ENCODE data around the gene XYLT2. TPM values are rescaled to one million over a fixed set of nuclear protein-coding genes. Genes with fewer than 3 reads are reported as not detected.
"Not testable (repeated sequence)": the region's sequence is repeated elsewhere in the genome, so short reads cannot be mapped to it uniquely, and the experiment has no call there.

Gene XYLT2
- polyA plus RNA-seq, 2 of the 4 experiments (the other 2 are of a cell fraction), result 9.7 to 15.8 TPM

- 51% methylated on average over 9 of the region's 9 CpGs for WGBS (ENCODE audit: missing lambda C conversion rate)
- H3K4me1 ChIP-seq, result peaks cover 20% of the 10 kb centered on the region
- FAIRE-seq (no peak), ATAC-seq (peak in 1 of 2 experiments; percentile 1; a peak in 2 of 6 replicates), DNase-seq (ENCODE audit: low read depth in 1 of 2, low spot score in 1 of 2) (no peak)
- no peaks in the 10 kb centered on the region for H3K9me3 ChIP-seq
- H3K4me3 ChIP-seq, result peak overlapping the region; percentile 88; the same call in 2 of the 3 replicates
- H3K27ac ChIP-seq, result peak overlapping the region; percentile 88 to 94
- ChIA-PET CTCF (interaction anchor here (0.7 to 15.8 kb wide), 36 partner anchors 9 to 407 kb away, joined by 3 to 445 read pairs (median 6); partner anchors contain the start of genes ACSF2, EME1, MRPL27 and RSAD1), POLR2A (interaction anchor here (0.6 to 1.9 kb wide), 16 partner anchors 8 to 220 kb away, joined by 3 to 9 read pairs (median 4); partner anchors contain the start of genes EME1 and MRPL27)
- TF ChIP-seq, protein P1, sequence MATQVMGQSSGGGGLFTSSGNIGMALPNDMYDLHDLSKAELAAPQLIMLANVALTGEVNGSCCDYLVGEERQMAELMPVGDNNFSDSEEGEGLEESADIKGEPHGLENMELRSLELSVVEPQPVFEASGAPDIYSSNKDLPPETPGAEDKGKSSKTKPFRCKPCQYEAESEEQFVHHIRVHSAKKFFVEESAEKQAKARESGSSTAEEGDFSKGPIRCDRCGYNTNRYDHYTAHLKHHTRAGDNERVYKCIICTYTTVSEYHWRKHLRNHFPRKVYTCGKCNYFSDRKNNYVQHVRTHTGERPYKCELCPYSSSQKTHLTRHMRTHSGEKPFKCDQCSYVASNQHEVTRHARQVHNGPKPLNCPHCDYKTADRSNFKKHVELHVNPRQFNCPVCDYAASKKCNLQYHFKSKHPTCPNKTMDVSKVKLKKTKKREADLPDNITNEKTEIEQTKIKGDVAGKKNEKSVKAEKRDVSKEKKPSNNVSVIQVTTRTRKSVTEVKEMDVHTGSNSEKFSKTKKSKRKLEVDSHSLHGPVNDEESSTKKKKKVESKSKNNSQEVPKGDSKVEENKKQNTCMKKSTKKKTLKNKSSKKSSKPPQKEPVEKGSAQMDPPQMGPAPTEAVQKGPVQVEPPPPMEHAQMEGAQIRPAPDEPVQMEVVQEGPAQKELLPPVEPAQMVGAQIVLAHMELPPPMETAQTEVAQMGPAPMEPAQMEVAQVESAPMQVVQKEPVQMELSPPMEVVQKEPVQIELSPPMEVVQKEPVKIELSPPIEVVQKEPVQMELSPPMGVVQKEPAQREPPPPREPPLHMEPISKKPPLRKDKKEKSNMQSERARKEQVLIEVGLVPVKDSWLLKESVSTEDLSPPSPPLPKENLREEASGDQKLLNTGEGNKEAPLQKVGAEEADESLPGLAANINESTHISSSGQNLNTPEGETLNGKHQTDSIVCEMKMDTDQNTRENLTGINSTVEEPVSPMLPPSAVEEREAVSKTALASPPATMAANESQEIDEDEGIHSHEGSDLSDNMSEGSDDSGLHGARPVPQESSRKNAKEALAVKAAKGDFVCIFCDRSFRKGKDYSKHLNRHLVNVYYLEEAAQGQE (IDR thresholded peaks at IDR 0.05), result no peak
- no peak for TF ChIP-seq BCL3 (IDR thresholded peaks at IDR 0.05)
- peak overlapping the region; percentile 96 for H3K4me2 ChIP-seq
These were observed 52.0 kb downstream of the XYLT2 start for GRCh38 chr17:50397919-50398285.

DNA sequence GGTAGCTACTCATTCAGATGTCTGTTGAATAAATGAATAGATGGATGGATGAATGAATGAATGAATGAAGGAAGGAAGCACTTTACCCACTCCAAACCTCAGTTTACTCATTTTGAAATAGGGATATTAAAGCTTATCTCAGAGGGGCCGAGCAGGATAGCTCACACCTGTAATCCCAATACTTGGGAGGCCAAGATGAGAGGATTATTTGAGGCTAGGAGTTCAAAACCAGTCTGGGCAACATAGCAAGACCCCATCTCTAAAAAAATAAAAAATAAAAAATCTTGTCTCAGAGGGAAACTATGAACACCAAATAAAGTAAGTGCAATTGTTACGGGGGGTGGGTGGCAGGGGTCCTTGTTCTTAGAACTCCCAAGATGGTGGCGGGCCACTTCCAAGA is 52.7 kb downstream of the XYLT2 start:
- peaks cover 20% of the 10 kb centered on the region for H3K4me1 ChIP-seq
- not testable (repeated sequence) for ATAC-seq; H3K9me3 ChIP-seq; FAIRE-seq; DNase-seq (ENCODE audit: low read depth in 1 of 2, low spot score in 1 of 2); H3K27ac ChIP-seq; H3K4me2 ChIP-seq; H3K4me3 ChIP-seq
- WGBS (ENCODE audit: missing lambda C conversion rate), result 71% methylated on average over 3 of the region's 3 CpGs
- ChIA-PET CTCF (interaction anchor here (1.0 to 15.8 kb wide), 13 partner anchors 9 to 304 kb away, joined by 3 to 445 read pairs (median 17); partner anchors contain the start of genes ACSF2, EME1 and MRPL27), POLR2A (interaction anchor here (0.9 kb wide), 1 partner anchor 18 kb away, joined by 3 read pairs; no protein-coding TSS in a partner anchor)

DNA sequence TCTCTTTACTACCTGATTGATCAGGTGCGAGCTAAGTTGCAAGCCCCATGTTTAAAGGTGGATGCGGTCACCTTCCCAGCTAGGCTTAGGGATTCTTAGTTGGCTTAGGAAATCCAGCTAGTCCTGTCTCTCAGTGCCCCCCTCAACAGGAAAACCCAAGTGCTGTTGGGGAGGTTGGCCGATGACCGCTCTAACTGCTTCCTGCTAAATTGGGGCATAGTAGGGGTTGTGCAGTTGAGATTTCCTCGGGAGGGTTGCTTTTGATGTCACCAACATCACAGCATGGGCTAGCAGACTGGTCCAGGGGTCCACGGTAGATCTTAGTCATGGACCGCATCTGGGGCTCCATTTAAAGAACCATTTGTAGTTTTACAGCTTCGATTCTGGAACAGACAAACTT is 53.7 kb downstream of the XYLT2 start:
- H3K4me1 ChIP-seq, result peaks cover 20% of the 10 kb centered on the region
- 75% methylated on average over 8 of the region's 8 CpGs for WGBS (ENCODE audit: missing lambda C conversion rate)
- H3K4me2 ChIP-seq; H3K9me3 ChIP-seq; FAIRE-seq; ATAC-seq; H3K27ac ChIP-seq; POLR2A ChIA-PET; DNase-seq (ENCODE audit: low read depth in 1 of 2, low spot score in 1 of 2); H3K4me3 ChIP-seq: not testable (repeated sequence)
- CTCF ChIA-PET, result interaction anchor here (1.0 to 15.8 kb wide), 7 partner anchors 8 to 80 kb away, joined by 3 to 445 read pairs (median 27); partner anchors contain the start of genes ACSF2, EME1 and MRPL27

- ChIA-PET POLR2A (interaction anchor here (3.3 kb wide), 1 partner anchor 8 kb away, joined by 9 read pairs; the partner anchor contains the start of gene LRRC59), CTCF (interaction anchor here (1.2 to 6.0 kb wide), 5 partner anchors 7 to 219 kb away, joined by 3 to 59 read pairs (median 5); partner anchors contain the start of gene LRRC59)
- FAIRE-seq, result not testable (repeated sequence)
These were observed 59.4 kb downstream of the XYLT2 start for GRCh38 chr17:50405351-50405750.

DNA sequence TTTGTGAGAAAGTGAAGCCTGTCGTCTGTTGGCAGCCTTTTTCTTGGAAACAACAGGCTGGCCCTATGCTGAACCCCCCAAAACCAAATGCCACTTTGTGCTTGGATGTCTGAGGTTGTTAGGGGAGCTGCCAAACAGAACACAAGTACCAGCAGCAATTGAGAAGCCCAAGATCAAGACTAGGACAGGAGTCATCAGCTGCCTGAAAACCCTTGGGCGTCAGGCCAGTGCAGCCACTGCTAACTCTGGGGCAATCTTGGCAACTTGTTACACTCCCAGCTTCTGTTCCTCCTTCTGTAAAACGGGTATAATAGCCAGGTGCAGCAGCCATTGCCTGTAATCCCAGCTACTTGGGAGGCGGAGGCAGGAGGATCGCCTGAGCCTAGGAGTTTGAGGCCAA is 60.7 kb downstream of the XYLT2 start:
- no peak overlapping the region for H3K27ac ChIP-seq
- H3K4me2 ChIP-seq, result no peak overlapping the region
- no peaks in the 10 kb centered on the region for H3K4me1 ChIP-seq
- H3K9me3 ChIP-seq, result no peaks in the 10 kb centered on the region
- CTCF ChIA-PET, result interaction anchor here (0.6 to 6.0 kb wide), 7 partner anchors 9 to 724 kb away, joined by 3 to 59 read pairs (median 4); partner anchors contain the start of gene LRRC59
- ATAC-seq, result peak in 1 of 2 experiments; percentile 47; a peak in 1 of 6 replicates
- POLR2A ChIA-PET, result interaction anchor here (3.3 kb wide), 1 partner anchor 10 kb away, joined by 9 read pairs; the partner anchor contains the start of gene LRRC59
- no peak overlapping the region for H3K4me3 ChIP-seq
- WGBS (ENCODE audit: missing lambda C conversion rate), result 45% methylated on average over 5 of the region's 5 CpGs
- no peak for FAIRE-seq
- no peak for DNase-seq (ENCODE audit: low read depth in 1 of 2, low spot score in 1 of 2)
- TF ChIP-seq, protein P2, sequence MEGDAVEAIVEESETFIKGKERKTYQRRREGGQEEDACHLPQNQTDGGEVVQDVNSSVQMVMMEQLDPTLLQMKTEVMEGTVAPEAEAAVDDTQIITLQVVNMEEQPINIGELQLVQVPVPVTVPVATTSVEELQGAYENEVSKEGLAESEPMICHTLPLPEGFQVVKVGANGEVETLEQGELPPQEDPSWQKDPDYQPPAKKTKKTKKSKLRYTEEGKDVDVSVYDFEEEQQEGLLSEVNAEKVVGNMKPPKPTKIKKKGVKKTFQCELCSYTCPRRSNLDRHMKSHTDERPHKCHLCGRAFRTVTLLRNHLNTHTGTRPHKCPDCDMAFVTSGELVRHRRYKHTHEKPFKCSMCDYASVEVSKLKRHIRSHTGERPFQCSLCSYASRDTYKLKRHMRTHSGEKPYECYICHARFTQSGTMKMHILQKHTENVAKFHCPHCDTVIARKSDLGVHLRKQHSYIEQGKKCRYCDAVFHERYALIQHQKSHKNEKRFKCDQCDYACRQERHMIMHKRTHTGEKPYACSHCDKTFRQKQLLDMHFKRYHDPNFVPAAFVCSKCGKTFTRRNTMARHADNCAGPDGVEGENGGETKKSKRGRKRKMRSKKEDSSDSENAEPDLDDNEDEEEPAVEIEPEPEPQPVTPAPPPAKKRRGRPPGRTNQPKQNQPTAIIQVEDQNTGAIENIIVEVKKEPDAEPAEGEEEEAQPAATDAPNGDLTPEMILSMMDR (IDR thresholded peaks at IDR 0.05), result no peak
- TF ChIP-seq MAFK (IDR thresholded peaks at IDR 0.05; ENCODE audit: partially characterized antibody) (no peak), JUN (IDR thresholded peaks at IDR 0.05) (no peak), POLR2AphosphoS2 (conservative IDR thresholded peaks at IDR 0.05; ENCODE audit: low read length) (no peak), SREBF2 (IDR thresholded peaks at IDR 0.05) (no peak), BCL3 (IDR thresholded peaks at IDR 0.05) (no peak), EHF (CRISPR knock-in tag; IDR thresholded peaks at IDR 0.05) (no peak), EP300 (IDR thresholded peaks at IDR 0.05) (no peak), CBX2 (IDR thresholded peaks at IDR 0.05; ENCODE audit: borderline replicate concordance, low read depth) (no peak), CHD2 (IDR thresholded peaks at IDR 0.05; ENCODE audit: low read length, partially characterized antibody) (no peak), FOSB (CRISPR knock-in tag; IDR thresholded peaks at IDR 0.05) (no peak), ATOH8 (CRISPR knock-in tag; IDR thresholded peaks at IDR 0.05; ENCODE audit: low read depth) (no peak)
- TF ChIP-seq, protein P3, sequence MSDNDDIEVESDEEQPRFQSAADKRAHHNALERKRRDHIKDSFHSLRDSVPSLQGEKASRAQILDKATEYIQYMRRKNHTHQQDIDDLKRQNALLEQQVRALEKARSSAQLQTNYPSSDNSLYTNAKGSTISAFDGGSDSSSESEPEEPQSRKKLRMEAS (IDR thresholded peaks at IDR 0.05), result no peak

More at GRCh38 chr17:50405351-50405750, 59.4 kb downstream of the XYLT2 start:
- not testable (repeated sequence) for H3K4me3 ChIP-seq; H3K4me2 ChIP-seq; H3K9me3 ChIP-seq; ATAC-seq; H3K27ac ChIP-seq; H3K4me1 ChIP-seq; DNase-seq (ENCODE audit: low read depth in 1 of 2, low spot score in 1 of 2)
- WGBS (ENCODE audit: missing lambda C conversion rate), result 48% methylated on average over 4 of the region's 4 CpGs
- TF ChIP-seq MAFK (IDR thresholded peaks at IDR 0.05; ENCODE audit: partially characterized antibody), result peak; percentile 94
